ENCODE results near the gene SKIDA1.

GRCh38 chr10:21514129-21514817, 11.2 kb downstream of the SKIDA1 start:
- TF ChIP-seq ZBTB43 (CRISPR knock-in tag; IDR thresholded peaks at IDR 0.05) (no peak), ATF1 (CRISPR knock-in tag; IDR thresholded peaks at IDR 0.05) (no peak), CREM (CRISPR knock-in tag; IDR thresholded peaks at IDR 0.05) (no peak), ZNF138 (CRISPR knock-in tag; conservative IDR thresholded peaks at IDR 0.05) (no peak), CTCF (IDR thresholded peaks at IDR 0.05) (no peak), CREB1 (CRISPR knock-in tag; IDR thresholded peaks at IDR 0.05) (no peak), ATF3 (CRISPR knock-in tag; conservative IDR thresholded peaks at IDR 0.05) (no peak)
